GM12872 (cell line): ENCODE data around the gene RABAC1.
A peak's percentile ranks its signal among the peaks of the same experiment; 100 is the strongest.

ENCODE experiments used
- TF ChIP-seq, protein P1 (sequence below): IDR thresholded peaks from 3 replicates; pipeline ENCODE4 v1.5.1; 2011; ENCODE audit warnings: low read depth, mild to moderate bottlenecking, low read length, moderate library complexity; ENCODE audit not compliant: insufficient read depth

The RABAC1 gene

DNA sequence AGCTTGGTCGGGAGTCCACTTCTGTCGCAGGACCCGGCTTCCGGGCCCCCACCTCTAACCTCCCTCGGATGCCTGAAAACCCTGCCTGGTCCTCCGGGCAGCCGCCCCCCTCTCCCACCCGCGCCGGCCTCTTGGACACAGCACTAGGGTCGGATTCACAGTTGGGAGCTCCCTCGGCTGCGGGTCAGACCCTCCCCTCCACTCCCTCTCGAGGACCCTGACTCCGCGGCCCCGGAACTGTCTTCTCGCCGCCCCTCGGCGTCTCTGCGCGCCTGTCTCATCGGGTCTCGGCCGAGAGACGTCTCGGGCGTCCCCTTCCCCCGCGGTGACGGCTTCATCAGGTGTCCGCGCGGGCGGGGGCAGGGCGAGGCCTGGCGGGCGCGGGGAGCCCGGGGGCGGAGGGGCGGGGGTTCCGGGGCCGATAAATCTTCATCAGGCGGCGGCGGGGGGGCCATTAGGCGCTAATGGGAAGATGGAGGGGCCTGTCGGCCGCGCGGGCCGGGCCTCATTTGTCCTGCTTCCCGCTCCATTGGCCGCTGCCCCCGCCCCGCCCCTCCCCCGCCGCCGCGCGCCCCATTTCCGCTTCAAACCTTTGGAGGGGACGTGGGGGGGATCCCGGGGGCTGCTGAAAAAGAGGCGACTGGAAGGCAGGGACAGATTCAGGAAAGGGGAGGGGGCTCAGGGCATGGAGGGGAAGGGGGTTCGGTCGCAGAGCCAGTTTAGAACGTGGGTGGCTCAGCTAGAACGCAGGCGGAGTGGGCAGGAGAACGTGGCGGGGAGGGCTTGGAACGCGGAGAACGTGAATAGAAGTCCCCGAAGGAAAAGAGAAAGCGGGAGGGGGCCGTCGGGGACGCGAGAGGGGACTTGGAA is 19.0 kb downstream of the RABAC1 start:
- TF ChIP-seq, protein P1, sequence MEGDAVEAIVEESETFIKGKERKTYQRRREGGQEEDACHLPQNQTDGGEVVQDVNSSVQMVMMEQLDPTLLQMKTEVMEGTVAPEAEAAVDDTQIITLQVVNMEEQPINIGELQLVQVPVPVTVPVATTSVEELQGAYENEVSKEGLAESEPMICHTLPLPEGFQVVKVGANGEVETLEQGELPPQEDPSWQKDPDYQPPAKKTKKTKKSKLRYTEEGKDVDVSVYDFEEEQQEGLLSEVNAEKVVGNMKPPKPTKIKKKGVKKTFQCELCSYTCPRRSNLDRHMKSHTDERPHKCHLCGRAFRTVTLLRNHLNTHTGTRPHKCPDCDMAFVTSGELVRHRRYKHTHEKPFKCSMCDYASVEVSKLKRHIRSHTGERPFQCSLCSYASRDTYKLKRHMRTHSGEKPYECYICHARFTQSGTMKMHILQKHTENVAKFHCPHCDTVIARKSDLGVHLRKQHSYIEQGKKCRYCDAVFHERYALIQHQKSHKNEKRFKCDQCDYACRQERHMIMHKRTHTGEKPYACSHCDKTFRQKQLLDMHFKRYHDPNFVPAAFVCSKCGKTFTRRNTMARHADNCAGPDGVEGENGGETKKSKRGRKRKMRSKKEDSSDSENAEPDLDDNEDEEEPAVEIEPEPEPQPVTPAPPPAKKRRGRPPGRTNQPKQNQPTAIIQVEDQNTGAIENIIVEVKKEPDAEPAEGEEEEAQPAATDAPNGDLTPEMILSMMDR, result no peak

DNA sequence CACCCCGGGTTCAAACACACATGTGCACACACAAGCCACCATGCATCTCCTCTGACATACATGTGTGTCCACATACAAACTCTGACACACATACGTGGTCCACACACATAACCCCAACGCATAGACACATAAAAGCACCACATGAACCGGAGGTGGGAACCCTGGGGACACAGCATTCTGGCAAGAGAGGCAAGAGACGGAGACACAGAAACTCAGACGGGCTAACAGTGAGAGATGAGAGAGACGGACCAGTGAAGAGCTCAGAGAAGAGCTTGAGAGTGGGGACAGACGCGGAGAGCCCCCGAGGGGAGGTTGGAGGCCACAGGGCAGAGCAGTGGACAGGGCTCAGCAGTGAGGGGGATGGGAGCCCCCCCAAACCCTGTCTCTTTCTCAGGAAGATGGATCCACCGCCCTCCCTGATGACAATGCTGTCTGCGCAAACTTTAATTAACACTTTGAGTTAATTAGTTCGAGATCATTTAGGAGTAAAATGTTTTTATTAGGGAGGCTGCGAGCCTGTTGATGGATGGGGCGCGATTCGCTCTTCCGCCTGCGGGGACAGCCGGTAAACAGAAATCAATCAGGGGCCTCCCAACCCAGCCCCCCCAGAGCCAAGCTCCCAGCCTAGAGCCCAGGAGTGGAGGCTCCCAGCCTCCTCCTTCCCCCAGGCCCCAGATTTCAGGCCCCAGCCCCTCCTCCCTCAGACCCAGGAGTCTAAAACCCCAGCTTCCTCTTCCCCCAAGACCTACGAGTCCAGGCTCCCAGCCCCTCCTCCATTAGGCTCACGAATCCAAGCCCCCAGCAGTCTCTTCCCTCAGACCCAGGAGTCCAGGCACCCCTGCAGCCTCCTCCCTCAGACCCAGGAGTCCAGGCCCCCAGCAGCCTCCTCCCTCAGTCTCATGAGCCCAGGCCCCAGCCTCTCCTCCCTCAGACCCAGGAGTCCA is 21.3 kb downstream of the RABAC1 start:
- TF ChIP-seq, protein P1, result no peak

DNA sequence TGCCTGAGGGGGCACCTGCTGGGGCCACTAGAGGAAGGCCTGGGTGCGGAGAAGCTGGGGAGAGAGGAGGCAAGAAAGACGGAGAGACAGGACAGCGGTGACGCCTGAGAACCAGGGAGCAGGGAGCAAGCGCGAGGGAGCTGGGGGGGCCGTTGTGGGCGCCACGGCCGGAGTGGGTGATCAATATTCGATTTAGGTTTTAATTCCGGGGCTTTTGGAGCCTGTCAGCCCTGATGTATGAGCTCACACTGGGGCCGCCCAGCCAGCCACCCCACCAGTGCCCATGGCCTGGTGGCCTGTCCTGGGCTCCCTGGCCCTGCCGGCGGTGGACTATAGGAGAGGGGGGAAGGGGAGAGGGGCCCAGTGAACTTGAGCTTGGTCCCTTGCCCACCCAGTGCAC is 22.2 kb downstream of the RABAC1 start:
- TF ChIP-seq, protein P1, result no peak

DNA sequence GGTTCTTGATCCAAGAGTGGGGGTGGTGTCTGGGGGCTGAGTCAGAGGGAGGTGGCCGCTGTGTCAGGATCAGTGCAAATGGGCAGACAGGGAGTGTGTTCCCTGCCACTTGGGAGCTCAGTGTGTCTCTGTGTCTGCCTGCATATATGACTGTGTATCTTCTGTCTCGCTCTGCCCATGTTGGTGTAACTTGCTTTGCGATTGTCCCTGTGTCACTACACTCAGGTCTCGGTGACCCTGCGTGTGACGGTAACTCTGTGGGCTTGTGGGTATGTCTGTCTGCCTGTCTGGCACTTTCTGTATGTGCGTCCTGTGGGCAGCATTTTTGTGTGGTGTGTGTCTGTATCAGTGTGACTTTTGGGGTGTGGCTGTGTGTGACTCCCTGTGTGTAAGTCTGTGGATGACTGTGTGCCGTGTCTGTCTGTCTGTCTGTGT is 22.7 kb downstream of the RABAC1 start:
- TF ChIP-seq, protein P1, result no peak

DNA sequence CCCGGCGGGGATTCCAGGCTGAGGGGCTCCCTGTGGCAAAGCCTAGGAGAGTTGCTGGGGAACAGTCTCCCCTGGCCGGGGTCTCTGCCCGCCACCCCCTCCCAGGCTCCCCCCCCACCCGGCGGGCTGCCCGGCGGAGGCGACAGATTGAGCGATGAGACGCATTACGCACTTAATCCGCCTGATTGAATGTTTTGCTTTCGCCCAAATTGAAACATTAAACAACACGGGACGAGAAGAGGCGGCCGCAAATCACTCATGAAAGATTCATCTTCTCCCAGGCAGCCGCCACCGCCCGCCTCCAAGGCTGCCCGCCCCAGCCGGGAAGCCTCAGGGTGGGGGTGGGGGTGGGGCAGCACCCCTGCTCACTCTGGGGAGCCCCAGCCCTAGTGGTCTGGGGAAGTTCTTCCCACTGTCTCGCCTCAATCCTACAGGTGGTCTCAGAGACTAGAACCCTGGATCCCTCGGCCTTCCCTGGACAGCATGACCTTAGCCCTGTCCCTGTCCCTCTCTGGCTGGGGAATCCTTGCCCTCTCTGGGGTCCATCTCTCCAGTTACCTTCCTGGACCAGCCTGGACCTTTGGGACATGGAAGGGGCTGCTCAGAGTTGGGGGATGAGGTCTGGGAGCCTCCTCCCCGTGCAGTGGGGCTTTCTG is 23.2 kb downstream of the RABAC1 start:
- TF ChIP-seq, protein P1, result no peak

DNA sequence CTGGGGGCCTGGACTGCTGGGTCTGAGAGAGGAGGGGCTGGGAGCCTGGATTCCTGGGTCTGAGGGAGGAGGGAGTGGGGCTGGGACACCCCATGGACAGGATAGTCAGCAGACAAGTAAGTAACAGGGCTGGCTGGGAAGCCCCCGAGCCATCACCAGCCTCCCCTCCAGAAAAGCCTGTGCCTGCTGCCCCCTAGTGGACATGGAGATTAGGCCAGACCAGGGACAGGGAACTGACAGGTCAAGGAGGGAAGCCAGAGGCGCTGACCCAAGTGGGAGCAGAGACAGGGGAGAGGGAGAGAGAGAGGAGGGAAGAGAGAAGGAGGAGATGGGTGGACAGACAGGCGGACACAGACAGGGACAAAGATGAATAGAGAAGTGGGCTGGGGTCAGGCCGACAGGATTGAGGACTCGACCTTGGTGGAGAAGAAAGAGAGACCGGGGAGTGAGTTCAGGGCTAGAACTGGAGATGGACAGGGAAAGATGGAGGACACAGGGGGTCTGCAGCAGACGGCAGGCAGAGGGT is 24.2 kb downstream of the RABAC1 start:
- TF ChIP-seq, protein P1, result peak; percentile 91
